ENCODE results near the gene FRMD3.

- TF ChIP-seq CTCF (IDR thresholded peaks at IDR 0.05): no peak
- no peak for TF ChIP-seq POLR2A (IDR thresholded peaks at IDR 0.05)
These were observed 155.2 kb downstream of the FRMD3 start for GRCh38 chr9:83383034-83383433.
